Measurements from ENCODE around the gene KLRC2. TPM values are rescaled to one million over a fixed set of nuclear protein-coding genes. Genes with fewer than 3 reads are reported as not detected.
"Not testable (repeated sequence)": the region's sequence is repeated elsewhere in the genome, so short reads cannot be mapped to it uniquely, and the experiment has no call there.

Gene KLRC2
- total RNA-seq, 1 experiment from 2014 or later: 7.5 TPM

- Histone ChIP-seq H4K20me1 (ENCODE audit: insufficient read depth) (no peaks in the 10 kb centered on the region), H2AFZ (ENCODE audit: low read depth, low read length, poor library complexity, severe bottlenecking) (no peak overlapping the region), H3K9me2 (ENCODE audit: insufficient read depth) (no peaks in the 10 kb centered on the region), H3K4me2 (ENCODE audit: low read length) (no peak overlapping the region), H3K27ac (ENCODE audit: low read depth, low read length) (no peak overlapping the region), H3K27me3 (ENCODE audit: insufficient read depth, low read length) (no peaks in the 10 kb centered on the region), H3K4me1 (ENCODE audit: control insufficient read depth in 1 of 2, insufficient read depth in 2 of 2, low read length in 2 of 2) (peaks cover 11 to 38% of the 10 kb centered on the region in 2 experiments), H3K36me3 (ENCODE audit: control insufficient read depth in 1 of 2, insufficient read depth in 2 of 2, low read length in 2 of 2) (no peaks in the 10 kb centered on the region), H3K79me2 (ENCODE audit: insufficient read depth, low read length) (no peaks in the 10 kb centered on the region), H3K4me3 (replicated peaks in 1 of 2; ENCODE audit: low read depth in 1 of 2, low read length in 2 of 2) (no peak overlapping the region), H3K9me3 (ENCODE audit: control insufficient read depth in 1 of 2, insufficient read depth in 1 of 2, low read depth in 1 of 2, low read length in 2 of 2) (no peaks in the 10 kb centered on the region), H3K9ac (ENCODE audit: low read length) (no peak overlapping the region)
- DNase-seq (ENCODE audit: low read depth, low spot score) (no peak), ATAC-seq (no peak)
- POLR2A ChIA-PET: no interaction called here
- CTCF ChIA-PET: interaction anchor here (1.4 kb wide), 1 partner anchor 14 kb away, joined by 3 read pairs; no protein-coding TSS in a partner anchor
- no peak for TF ChIP-seq CBX3 (IDR thresholded peaks at IDR 0.05; ENCODE audit: low read depth)
- no peak for TF ChIP-seq SRF (IDR thresholded peaks at IDR 0.05; ENCODE audit: low read depth)
- TF ChIP-seq EZH2phosphoT487 (IDR thresholded peaks at IDR 0.05; ENCODE audit: borderline replicate concordance): no peak
- no peak for TF ChIP-seq ZBTB33 (IDR thresholded peaks at IDR 0.05; ENCODE audit: extremely low read depth, insufficient replicate concordance, low read length)
- no TSS peak for BruUV-seq (replicated peaks)
- RAD21 ChIA-PET (ENCODE audit: low non-redundant PET in 1 of 2, low total read pairs in 2 of 2, uncharacterized antibody in 2 of 2, unreplicated experiment in 2 of 2): no interaction called here
- intact Hi-C loops (cut with micrococcal nuclease): no loop called here
Observed at GRCh38 chr12:10397296-10397695, 38.5 kb downstream of the KLRC2 start.

DNA sequence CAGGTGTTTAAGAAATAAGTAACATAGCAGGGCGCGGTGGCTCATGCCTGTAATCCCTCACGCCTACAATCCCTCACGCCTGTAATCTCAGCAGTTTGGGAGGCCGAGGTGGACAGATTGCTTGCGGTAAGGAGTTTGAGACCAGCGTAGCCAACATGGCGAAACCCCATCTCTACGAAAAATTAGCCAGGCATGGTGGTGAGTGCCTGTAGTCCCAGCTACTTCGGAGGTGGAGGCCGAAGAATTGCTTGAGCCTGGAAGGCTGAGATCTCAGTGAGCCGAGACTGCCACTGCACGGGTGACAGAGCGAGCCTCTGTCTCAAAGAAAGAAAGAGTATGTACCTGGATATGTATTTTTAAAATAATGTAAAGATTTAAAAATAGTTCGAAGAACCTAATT is 39.6 kb downstream of the KLRC2 start:
- H3K4me2 ChIP-seq (ENCODE audit: low read length); H2AFZ ChIP-seq (ENCODE audit: low read depth, low read length, poor library complexity, severe bottlenecking); H3K9ac ChIP-seq (ENCODE audit: low read length); RAD21 ChIA-PET (ENCODE audit: low non-redundant PET in 1 of 2, low total read pairs in 2 of 2, uncharacterized antibody in 2 of 2, unreplicated experiment in 2 of 2); H3K9me3 ChIP-seq (ENCODE audit: control insufficient read depth in 1 of 2, insufficient read depth in 1 of 2, low read depth in 1 of 2, low read length in 2 of 2); BruUV-seq (replicated peaks); POLR2A ChIA-PET; DNase-seq (ENCODE audit: low read depth, low spot score); H3K4me3 ChIP-seq (replicated peaks in 1 of 2; ENCODE audit: low read depth in 1 of 2, low read length in 2 of 2); H3K9me2 ChIP-seq (ENCODE audit: insufficient read depth); H3K36me3 ChIP-seq (ENCODE audit: control insufficient read depth in 1 of 2, insufficient read depth in 2 of 2, low read length in 2 of 2); intact Hi-C loops (cut with micrococcal nuclease); H3K79me2 ChIP-seq (ENCODE audit: insufficient read depth, low read length); H3K27me3 ChIP-seq (ENCODE audit: insufficient read depth, low read length); ATAC-seq; H4K20me1 ChIP-seq (ENCODE audit: insufficient read depth); CTCF ChIA-PET: not testable (repeated sequence)
- Histone ChIP-seq H3K4me1 (ENCODE audit: control insufficient read depth in 1 of 2, insufficient read depth in 2 of 2, low read length in 2 of 2) (peaks cover 20 to 45% of the 10 kb centered on the region in 2 experiments), H3K27ac (ENCODE audit: low read depth, low read length) (peak overlapping the region; percentile 49; the same call in 1 of the 2 replicates)
